PFSK-1 (cell line): Measurements from ENCODE around the gene SIGLEC14.

Source experiments
- POLR2AphosphoS5 ChIP-seq: IDR thresholded peaks from 2 replicates; pipeline ENCODE4 v1.6.1; 2012; ENCODE audit warnings: low read depth, mild to moderate bottlenecking, control low read depth, low read length, moderate library complexity
- TAF1 ChIP-seq: IDR thresholded peaks from 2 replicates; pipeline ENCODE4 v1.6.1; 2012; ENCODE audit warnings: low read length, control low read depth, borderline replicate concordance; ENCODE audit not compliant: insufficient read depth

- TF ChIP-seq TAF1 (no peak), POLR2AphosphoS5 (no peak; the same call in 1 of the 2 replicates)
Observed at GRCh38 chr19:51692468-51692867, 45.8 kb upstream of the SIGLEC14 start.
